BLaER1 (cell line): ENCODE data around the gene ARHGEF10L.
A peak's percentile ranks its signal among the peaks of the same experiment; 100 is the strongest.

Experiments used
- H3K27ac ChIP-seq: shearing (Covaris generic); formaldehyde crosslinking; 2 replicates; pipeline ENCODE4 v1.8.1; 2022
- H3K27me3 ChIP-seq: shearing (Covaris generic); formaldehyde crosslinking; 2 replicates; pipeline ENCODE4 v1.8.1; 2022
- H3K36me3 ChIP-seq: shearing (Covaris generic); formaldehyde crosslinking; 2 replicates; pipeline ENCODE4 v1.8.1; 2022
- H3K4me1 ChIP-seq: shearing (Covaris generic); formaldehyde crosslinking; 2 replicates; pipeline ENCODE4 v1.8.1; 2022
- H3K4me2 ChIP-seq: shearing (Covaris generic); formaldehyde crosslinking; 2 replicates; pipeline ENCODE4 v1.8.1; 2022
- H3K4me3 ChIP-seq: shearing (Covaris generic); formaldehyde crosslinking; 2 replicates; pipeline ENCODE4 v1.8.1; 2022
- H3K9ac ChIP-seq: shearing (Covaris generic); formaldehyde crosslinking; 2 replicates; pipeline ENCODE4 v1.8.1; 2022
- H3K9me3 ChIP-seq: shearing (Covaris generic); formaldehyde crosslinking; 2 replicates; pipeline ENCODE4 v1.8.1; 2022
- H4K20me1 ChIP-seq: shearing (Covaris generic); formaldehyde crosslinking; 2 replicates; pipeline ENCODE4 v1.8.1; 2022
- Cebpa-rat ChIP-seq: shearing (Covaris generic); IDR thresholded peaks from 2 replicates; pipeline ENCODE4 v1.8.1; 2022

ARHGEF10L gene

GRCh38 chr1:17521946-17522612 is 17.4 kb upstream of the ARHGEF10L start:
- Histone ChIP-seq H3K36me3 (no peaks in the 10 kb centered on the region), H3K4me3 (no peak overlapping the region), H4K20me1 (no peaks in the 10 kb centered on the region), H3K27ac (no peak overlapping the region), H3K9me3 (no peaks in the 10 kb centered on the region), H3K4me2 (no peak overlapping the region), H3K4me1 (peaks cover 18% of the 10 kb centered on the region), H3K9ac (no peak overlapping the region), H3K27me3 (no peaks in the 10 kb centered on the region)
- no peak for TF ChIP-seq Cebpa-rat

GRCh38 chr1:17523321-17524041 is 16.0 kb upstream of the ARHGEF10L start:
- Histone ChIP-seq H3K36me3 (no peaks in the 10 kb centered on the region), H3K4me3 (no peak overlapping the region), H3K27ac (no peak overlapping the region), H4K20me1 (no peaks in the 10 kb centered on the region), H3K4me1 (peaks cover 21% of the 10 kb centered on the region), H3K9ac (no peak overlapping the region), H3K4me2 (no peak overlapping the region), H3K27me3 (no peaks in the 10 kb centered on the region), H3K9me3 (no peaks in the 10 kb centered on the region)
- TF ChIP-seq Cebpa-rat = no peak

- Histone ChIP-seq H3K27ac (no peak overlapping the region), H3K9ac (no peak overlapping the region), H3K27me3 (no peaks in the 10 kb centered on the region), H3K4me1 (peaks cover 21% of the 10 kb centered on the region), H4K20me1 (no peaks in the 10 kb centered on the region), H3K9me3 (no peaks in the 10 kb centered on the region), H3K4me3 (no peak overlapping the region), H3K4me2 (peak overlapping the region; percentile 57), H3K36me3 (no peaks in the 10 kb centered on the region)
- TF ChIP-seq Cebpa-rat = no peak
Measured at GRCh38 chr1:17524645-17525044, 14.9 kb upstream of the ARHGEF10L start.

DNA sequence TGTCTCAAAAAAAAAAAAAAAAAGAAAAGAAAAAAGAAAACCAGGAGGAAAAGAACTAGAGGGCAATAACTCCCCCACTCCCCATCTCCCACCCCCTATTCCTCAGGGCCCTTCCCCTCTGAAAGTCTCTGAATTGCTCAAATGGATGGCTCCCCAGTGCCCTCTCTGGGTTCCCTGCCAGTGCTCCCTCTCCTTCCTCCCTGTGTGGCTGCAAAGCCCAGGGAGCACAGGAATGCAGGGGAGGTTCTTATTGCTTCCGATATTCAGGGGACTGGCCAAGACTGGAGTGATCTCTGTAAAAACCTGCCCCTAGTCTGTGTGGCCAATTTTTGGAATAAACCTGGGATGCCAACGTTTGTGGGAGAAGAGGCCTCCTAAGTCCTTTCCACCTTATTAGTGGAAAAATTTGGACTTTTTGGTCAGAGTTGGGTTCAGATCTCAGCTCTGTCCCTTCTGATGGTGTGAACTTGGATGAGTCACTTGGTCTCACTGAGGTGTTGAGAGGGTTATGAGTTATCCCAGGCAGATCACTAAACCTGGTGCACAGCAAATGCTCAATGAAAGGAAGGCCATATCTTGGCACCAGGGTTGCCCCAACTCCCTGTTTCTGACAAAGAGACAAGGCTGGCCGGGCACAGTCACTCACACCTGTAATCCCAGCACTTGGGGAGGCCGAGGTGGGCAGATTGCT is 13.4 kb upstream of the ARHGEF10L start:
- Histone ChIP-seq H3K9ac (no peak overlapping the region), H3K4me1 (peaks cover 21% of the 10 kb centered on the region), H3K9me3 (no peaks in the 10 kb centered on the region), H3K4me2 (no peak overlapping the region), H3K27me3 (no peaks in the 10 kb centered on the region), H3K27ac (no peak overlapping the region), H4K20me1 (no peaks in the 10 kb centered on the region), H3K36me3 (no peaks in the 10 kb centered on the region), H3K4me3 (no peak overlapping the region)
- no peak for TF ChIP-seq Cebpa-rat

- no peak for TF ChIP-seq Cebpa-rat
- H3K27me3 ChIP-seq = no peaks in the 10 kb centered on the region
- no peaks in the 10 kb centered on the region for H3K9me3 ChIP-seq
- peak overlapping the region; percentile 10; the same call in 1 of the 2 replicates for H3K9ac ChIP-seq
- no peaks in the 10 kb centered on the region for H4K20me1 ChIP-seq
- H3K4me2 ChIP-seq = peak overlapping the region; percentile 39
- H3K36me3 ChIP-seq = no peaks in the 10 kb centered on the region
- no peak overlapping the region for H3K27ac ChIP-seq
- peaks cover 26% of the 10 kb centered on the region for H3K4me1 ChIP-seq
- no peak overlapping the region for H3K4me3 ChIP-seq
Measured at GRCh38 chr1:17527036-17527914, 12.2 kb upstream of the ARHGEF10L start.

DNA sequence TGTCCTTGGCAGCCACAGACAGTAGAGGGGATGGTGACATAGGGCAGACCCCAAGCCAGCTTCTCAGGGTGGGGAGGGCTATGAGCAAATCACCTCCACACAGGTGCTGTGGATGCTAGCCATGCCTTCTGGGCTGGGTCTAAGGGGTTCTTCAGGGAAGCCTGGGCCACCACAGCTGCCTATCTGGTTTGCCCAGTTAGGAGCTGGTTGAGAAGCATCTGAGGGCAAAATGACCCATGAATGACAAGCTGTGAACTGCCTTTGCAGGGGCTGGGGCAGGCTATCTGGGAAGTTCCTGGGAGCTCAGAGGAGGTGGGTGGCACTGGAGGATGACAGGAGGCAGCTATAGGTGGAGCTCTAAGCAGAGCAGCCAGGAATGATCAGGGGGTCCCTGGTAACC is 10.1 kb upstream of the ARHGEF10L start:
- H3K36me3 ChIP-seq = no peaks in the 10 kb centered on the region
- H3K9ac ChIP-seq = no peak overlapping the region
- no peak for TF ChIP-seq Cebpa-rat
- H3K4me1 ChIP-seq = peaks cover 31% of the 10 kb centered on the region
- H3K9me3 ChIP-seq = no peaks in the 10 kb centered on the region
- no peaks in the 10 kb centered on the region for H3K27me3 ChIP-seq
- H4K20me1 ChIP-seq = no peaks in the 10 kb centered on the region
- H3K4me2 ChIP-seq = no peak overlapping the region
- H3K4me3 ChIP-seq = no peak overlapping the region
- H3K27ac ChIP-seq = no peak overlapping the region

- Histone ChIP-seq H3K36me3 (no peaks in the 10 kb centered on the region), H3K4me3 (no peak overlapping the region), H3K27me3 (no peaks in the 10 kb centered on the region), H3K9me3 (no peaks in the 10 kb centered on the region), H4K20me1 (no peaks in the 10 kb centered on the region), H3K27ac (no peak overlapping the region), H3K9ac (no peak overlapping the region), H3K4me2 (no peak overlapping the region), H3K4me1 (peaks cover 24% of the 10 kb centered on the region)
- no peak for TF ChIP-seq Cebpa-rat
Measured at GRCh38 chr1:17531343-17531681, 8.2 kb upstream of the ARHGEF10L start.

GRCh38 chr1:17531682-17532487 is 7.6 kb upstream of the ARHGEF10L start:
- no peak overlapping the region for H3K4me3 ChIP-seq
- peak overlapping the region; percentile 13; the same call in 1 of the 2 replicates for H3K27ac ChIP-seq
- peaks cover 29% of the 10 kb centered on the region for H3K4me1 ChIP-seq
- no peaks in the 10 kb centered on the region for H3K9me3 ChIP-seq
- no peak overlapping the region for H3K9ac ChIP-seq
- peak overlapping the region; percentile 47 for H3K4me2 ChIP-seq
- H3K27me3 ChIP-seq = no peaks in the 10 kb centered on the region
- no peaks in the 10 kb centered on the region for H3K36me3 ChIP-seq
- no peaks in the 10 kb centered on the region for H4K20me1 ChIP-seq
- TF ChIP-seq Cebpa-rat = no peak

- H3K9me3 ChIP-seq = no peaks in the 10 kb centered on the region
- no peaks in the 10 kb centered on the region for H4K20me1 ChIP-seq
- no peak overlapping the region for H3K4me3 ChIP-seq
Measured at GRCh38 chr1:17533201-17533600, 6.3 kb upstream of the ARHGEF10L start.

More at GRCh38 chr1:17533201-17533600, 6.3 kb upstream of the ARHGEF10L start:
- Histone ChIP-seq H3K9ac (no peak overlapping the region), H3K4me1 (peaks cover 28% of the 10 kb centered on the region), H3K4me2 (no peak overlapping the region), H3K27me3 (no peaks in the 10 kb centered on the region), H3K36me3 (no peaks in the 10 kb centered on the region), H3K27ac (no peak overlapping the region)
- TF ChIP-seq Cebpa-rat = no peak
